H1 (cell line): ENCODE results near the gene NUDT7. TPM values are rescaled to one million over a fixed set of nuclear protein-coding genes. Genes with fewer than 3 reads are reported as not detected.

Experiments
- CTCF ChIA-PET: fragments of 300-600 bp; sonication (Branson Sonifier 250); formaldehyde crosslinking; loops from one replicate; lab custom pipeline; 2021; ENCODE audit not compliant: partially characterized antibody; lab: Charles Lee
- POLR2A ChIA-PET: fragments of 300-600 bp; sonication (Branson Sonifier 250); formaldehyde crosslinking; loops from one replicate; lab custom pipeline; 2021; ENCODE audit warnings: inconsistent platforms; ENCODE audit not compliant: partially characterized antibody; lab: Charles Lee
- DNase-seq, 2 experiments: peaks; one replicate each; pipeline versions ENCODE4 v3.0.0 to v3.0.0-alpha.2; 2010 to 2022; ENCODE audit warnings: low spot score in 2 of 2, low read depth in 1 of 2, mixed read lengths in 1 of 2
- FAIRE-seq: peaks from 2 replicates; lab custom pipeline; 2011; peaks lifted over from hg19 to GRCh38; lab: Jason Lieb, UNC
- H2AFZ ChIP-seq: 2 replicates; pipeline ENCODE4 v1.8.1; 2012; ENCODE audit warnings: low read length, inconsistent platforms
- H2AK5ac ChIP-seq: 2 replicates; pipeline ENCODE4 v1.6.1; 2013; ENCODE audit warnings: low read depth, low read length
- H2BK120ac ChIP-seq: replicated peaks from 2 replicates; pipeline ENCODE3; 2013; ENCODE audit warnings: low read depth, low read length, inconsistent platforms
- H2BK12ac ChIP-seq: 2 replicates; pipeline ENCODE4 v1.6.1; 2013; ENCODE audit warnings: low read depth, low read length
- H2BK15ac ChIP-seq: 2 replicates; pipeline ENCODE4 v1.6.1; 2013; ENCODE audit warnings: low read length
- H2BK20ac ChIP-seq: 2 replicates; pipeline ENCODE4 v1.6.1; 2013; ENCODE audit warnings: low read length
- H2BK5ac ChIP-seq: 2 replicates; pipeline ENCODE4 v1.6.1; 2013; ENCODE audit warnings: low read depth, low read length
- H3K14ac ChIP-seq: 2 replicates; pipeline ENCODE4 v1.6.1; 2013; ENCODE audit warnings: inconsistent platforms; ENCODE audit not compliant: insufficient read length
- H3K18ac ChIP-seq: 2 replicates; pipeline ENCODE4 v1.6.1; 2013; ENCODE audit warnings: low read length; ENCODE audit errors: extremely low read depth
- H3K23ac ChIP-seq: 2 replicates; pipeline ENCODE4 v1.6.1; 2013; ENCODE audit warnings: inconsistent platforms; ENCODE audit not compliant: insufficient read length
- H3K23me2 ChIP-seq: 2 replicates; pipeline ENCODE4 v1.6.1; 2013; ENCODE audit warnings: low read depth, low read length
- H3K27ac ChIP-seq: 2 replicates; pipeline ENCODE4 v1.6.1; 2011; ENCODE audit warnings: low read depth, low read length, inconsistent platforms
- H3K27me3 ChIP-seq, 4 experiments: replicated peaks in 1 of 4; 1 replicate in 1 of 4; 2 replicates in 3 of 4; pipeline versions ENCODE4 v1.6.1 to v1.8.1; 2011 to 2013; ENCODE audit warnings: low read length in 3 of 4, mild to moderate bottlenecking in 3 of 4, inconsistent platforms in 2 of 4, mixed read lengths in 2 of 4, moderate library complexity in 1 of 4; ENCODE audit not compliant: control insufficient read depth in 3 of 4, insufficient read depth in 3 of 4; ENCODE audit errors: extremely low read depth in 1 of 4
- H3K36me3 ChIP-seq, 4 experiments: 2 replicates each; pipeline versions ENCODE4 v1.6.1 to v1.8.1; 2011 to 2013; ENCODE audit warnings: mild to moderate bottlenecking in 4 of 4, low read length in 3 of 4, moderate library complexity in 2 of 4, control low read depth in 1 of 4, inconsistent platforms in 1 of 4; ENCODE audit not compliant: insufficient read depth in 4 of 4, control insufficient read depth in 2 of 4
- H3K4ac ChIP-seq: replicated peaks from 2 replicates; pipeline ENCODE3; 2013; ENCODE audit warnings: low read length, low read depth, mixed read lengths, inconsistent platforms; ENCODE audit not compliant: insufficient read length
- H3K4me1 ChIP-seq, 4 experiments: replicated peaks in 1 of 4; 1 replicate in 1 of 4; 2 replicates in 3 of 4; pipeline versions ENCODE4 v1.6.1 to v1.8.1; 2011 to 2013; ENCODE audit warnings: low read length in 3 of 4, inconsistent platforms in 2 of 4, mixed read lengths in 1 of 4; ENCODE audit not compliant: insufficient read depth in 4 of 4, control insufficient read depth in 3 of 4
- H3K4me2 ChIP-seq, 2 experiments: 2 replicates each; pipeline versions ENCODE4 v1.6.1 to v1.8.1; 2011 to 2013; ENCODE audit warnings: low read depth in 2 of 2, low read length in 2 of 2, control low read depth in 1 of 2, inconsistent platforms in 1 of 2, mild to moderate bottlenecking in 1 of 2; ENCODE audit not compliant: insufficient read depth in 1 of 2
- H3K4me3 ChIP-seq, 4 experiments: fragments of 200-600, 300-600 bp in 1 of 4; sonication (generic), shearing (Covaris generic), sonication (Bioruptor Twin) in 1 of 4; 2 replicates each; pipeline versions ENCODE4 v1.5.1 to v1.8.1; 2011 to 2016; ENCODE audit warnings: low read length in 4 of 4, low read depth in 3 of 4, control low read depth in 2 of 4, inconsistent platforms in 2 of 4, mild to moderate bottlenecking in 2 of 4, mixed read lengths in 1 of 4, moderate library complexity in 1 of 4; ENCODE audit not compliant: insufficient read depth in 2 of 4; ENCODE audit errors: extremely low read depth in 1 of 4
- H3K56ac ChIP-seq: replicated peaks from 2 replicates; pipeline ENCODE3; 2013; ENCODE audit warnings: low read depth, mild to moderate bottlenecking, mixed read lengths, low read length, inconsistent platforms; ENCODE audit not compliant: insufficient read length
- H3K79me1 ChIP-seq: 2 replicates; pipeline ENCODE4 v1.6.1; 2013; ENCODE audit warnings: low read depth, low read length, control low read depth
- H3K79me2 ChIP-seq, 2 experiments: 2 replicates each; pipeline versions ENCODE4 v1.6.1 to v1.8.1; 2012 to 2013; ENCODE audit warnings: low read length in 2 of 2, mild to moderate bottlenecking in 2 of 2, inconsistent platforms in 1 of 2; ENCODE audit not compliant: insufficient read depth in 2 of 2, control insufficient read depth in 1 of 2
- H3K9ac ChIP-seq, 4 experiments: replicated peaks in 1 of 4; 1 replicate in 1 of 4; 2 replicates in 3 of 4; pipeline versions ENCODE4 v1.6.1 to v1.8.1; 2011 to 2013; ENCODE audit warnings: low read depth in 3 of 4, low read length in 3 of 4, control low read depth in 2 of 4, mild to moderate bottlenecking in 2 of 4, moderate library complexity in 2 of 4, inconsistent platforms in 1 of 4; ENCODE audit errors: extremely low read depth in 1 of 4
- H3K9me3 ChIP-seq, 2 experiments: 2 replicates each; pipeline versions ENCODE4 v1.6.1 to v1.8.1; 2012 to 2013; ENCODE audit warnings: mild to moderate bottlenecking in 2 of 2, moderate library complexity in 2 of 2, control low read depth in 1 of 2, inconsistent platforms in 1 of 2, low read depth in 1 of 2, low read length in 1 of 2, mixed read lengths in 1 of 2; ENCODE audit not compliant: insufficient read depth in 2 of 2
- H4K20me1 ChIP-seq, 2 experiments: replicated peaks in 1 of 2; 2 replicates each; pipeline versions ENCODE3 to v1.8.1; 2011 to 2013; ENCODE audit warnings: inconsistent platforms in 2 of 2, low read length in 2 of 2, mild to moderate bottlenecking in 1 of 2; ENCODE audit not compliant: insufficient read depth in 2 of 2, control insufficient read depth in 1 of 2
- H4K5ac ChIP-seq: 2 replicates; pipeline ENCODE4 v1.6.1; 2013; ENCODE audit warnings: low read length, low read depth, mixed read lengths, inconsistent platforms; ENCODE audit not compliant: insufficient read length
- H4K8ac ChIP-seq: 2 replicates; pipeline ENCODE4 v1.8.0; 2013; ENCODE audit warnings: mild to moderate bottlenecking, moderate library complexity, low read length, inconsistent platforms; ENCODE audit not compliant: insufficient read depth; ENCODE audit errors: extremely low read depth
- H4K91ac ChIP-seq: replicated peaks from 2 replicates; pipeline ENCODE3; 2013; ENCODE audit warnings: low read length, mixed read lengths, inconsistent platforms; ENCODE audit not compliant: insufficient read length
- ASH2L ChIP-seq: fragments of 200-600, 300-600 bp; sonication (generic); IDR thresholded peaks from one replicate; pipeline ENCODE4 v1.7.1; 2017; ENCODE audit warnings: low read length
- BACH1 ChIP-seq: IDR thresholded peaks from 2 replicates; pipeline ENCODE4 v1.6.1; 2012; ENCODE audit warnings: low read length, improper control_type of control experiment
- CEBPB ChIP-seq: IDR thresholded peaks from 2 replicates; pipeline ENCODE4 v1.6.1; 2012; ENCODE audit warnings: low read depth, low read length
- CTBP2 ChIP-seq: IDR thresholded peaks from 2 replicates; pipeline ENCODE4 v1.7.0; 2011; ENCODE audit warnings: borderline replicate concordance, mild to moderate bottlenecking, moderate library complexity, mixed read lengths, low read length; ENCODE audit not compliant: insufficient read depth, insufficient read length
- EZH2 ChIP-seq: fragments of 200-600 bp; sonication (generic); IDR thresholded peaks from 2 replicates; pipeline ENCODE4 v1.7.1; 2012; ENCODE audit warnings: low read depth, mild to moderate bottlenecking, moderate library complexity, low read length, inconsistent platforms; ENCODE audit not compliant: severe bottlenecking
- FOSL1 ChIP-seq: IDR thresholded peaks from 2 replicates; pipeline ENCODE4 v1.6.1; 2011; ENCODE audit warnings: mild to moderate bottlenecking, low read depth, low read length, moderate library complexity; ENCODE audit not compliant: insufficient read depth
- GABPA ChIP-seq: IDR thresholded peaks from 2 replicates; pipeline ENCODE4 v1.6.1; 2011; ENCODE audit warnings: mild to moderate bottlenecking, low read length, moderate library complexity, borderline replicate concordance; ENCODE audit not compliant: insufficient read depth
- KDM5A ChIP-seq: fragments of 200-600 bp; IDR thresholded peaks from 2 replicates; pipeline ENCODE4 v1.7.1; 2012; ENCODE audit warnings: mild to moderate bottlenecking, low read length, inconsistent platforms, mixed read lengths
- POLR2A ChIP-seq, 2 experiments: IDR thresholded peaks; 1 replicate in 1 of 2; 2 replicates in 1 of 2; pipeline ENCODE4 v1.6.1; 2011; ENCODE audit warnings: low read depth in 2 of 2, low read length in 2 of 2, mild to moderate bottlenecking in 2 of 2; ENCODE audit errors: control extremely low read depth in 1 of 2
- RFX5 ChIP-seq: IDR thresholded peaks from 2 replicates; pipeline ENCODE4 v1.6.1; 2011; ENCODE audit warnings: low read depth, low read length, improper control_type of control experiment, borderline replicate concordance
- SP4 ChIP-seq: IDR thresholded peaks from 2 replicates; pipeline ENCODE4 v1.6.1; 2012; ENCODE audit warnings: low read length, inconsistent platforms
- SUZ12 ChIP-seq: fragments of 200-600 bp; sonication (generic); IDR thresholded peaks from 2 replicates; pipeline ENCODE4 v1.6.1; 2012; ENCODE audit warnings: mild to moderate bottlenecking, inconsistent platforms, low read length, moderate library complexity, mixed read lengths
- YY1 ChIP-seq: IDR thresholded peaks from 2 replicates; pipeline ENCODE4 v1.6.1; 2011; ENCODE audit warnings: low read depth, mild to moderate bottlenecking, low read length
- WGBS, 2 experiments: shearing (Covaris generic) in 1 of 2; methylation state at CpG; one replicate each; pipeline versions ENCODE4 v1.1.6 to v1.1.7; 2013 to 2015; ENCODE audit warnings: low lambda C conversion rate in 2 of 2, mixed read lengths in 2 of 2, inconsistent platforms in 1 of 2, low coverage in 1 of 2, missing lambda C conversion rate in 1 of 2; ENCODE audit not compliant: insufficient replicate concordance in 2 of 2, insufficient coverage in 1 of 2, insufficient read length in 1 of 2; ENCODE audit errors: extremely low coverage in 1 of 2, missing lambda C conversion rate in 1 of 2; 5-methylcytosine and 5-hydroxymethylcytosine counted together
- polyA plus RNA-seq, 7 experiments: library from polyadenylated mRNA; depleted of rRNA in 3 of 7; stranded (reverse) in 5 of 7; unstranded in 2 of 7; fragments of >200 nt in 5 of 7; fragments of 200-250 nt in 2 of 7; gene quantifications; 1 replicate in 5 of 7; 2 replicates in 1 of 7; 4 replicates in 1 of 7; pipeline versions ENCODE4 v1.2.1 to v1.2.3, GENCODE V29; 2011 to 2013; ENCODE audit warnings: missing spikeins in 2 of 7, mixed read lengths in 2 of 7
- total RNA-seq: library from RNA; stranded (reverse); fragmentation: NEBNext Ultra II Directional; extraction: Animal tissue kit (Norgen Biotek cat#: 25700); gene quantifications from 2 replicates; pipeline ENCODE4 v1.2.1, GENCODE V29; 2021
- TF ChIP-seq, protein P1 (sequence below): IDR thresholded peaks from 2 replicates; pipeline ENCODE4 v1.6.1; 2011; ENCODE audit warnings: low read depth, mild to moderate bottlenecking, low read length; ENCODE audit not compliant: insufficient read depth

The NUDT7 gene
- total and polyA plus RNA-seq, 2 of the 8 experiments (the other 6 are each of a cell fraction or from before 2014, with no cell fraction given): 8.8 to 19.7 TPM

- H2BK15ac ChIP-seq: no peak overlapping the region
- no peak overlapping the region for H2BK20ac ChIP-seq
- no peak overlapping the region for H2BK120ac ChIP-seq
- no peaks in the 10 kb centered on the region for H3K79me2 ChIP-seq
- H4K8ac ChIP-seq: no peak overlapping the region
- H2AK5ac ChIP-seq: no peak overlapping the region
- ChIA-PET CTCF (interaction anchor here (0.9 to 1.0 kb wide), 2 partner anchors 9 to 18 kb away, joined by 3 read pairs; no protein-coding TSS in a partner anchor), POLR2A (no interaction called here)
- H3K56ac ChIP-seq: no peak overlapping the region
- no peak overlapping the region for H2AFZ ChIP-seq
- H3K9me3 ChIP-seq: no peaks in the 10 kb centered on the region
- H2BK5ac ChIP-seq: no peak overlapping the region
- H3K14ac ChIP-seq: no peak overlapping the region
- H4K20me1 ChIP-seq: no peaks in the 10 kb centered on the region
- H3K9ac ChIP-seq: no peak overlapping the region
- H4K91ac ChIP-seq: no peak overlapping the region
- H3K36me3 ChIP-seq: no peaks in the 10 kb centered on the region
- no peaks in the 10 kb centered on the region for H3K79me1 ChIP-seq
- FAIRE-seq (no peak), DNase-seq (no peak)
- H3K23ac ChIP-seq: no peak overlapping the region
- H2BK12ac ChIP-seq: no peak overlapping the region
- TF ChIP-seq EZH2: no peak
- no peak for TF ChIP-seq ASH2L
- no peak for TF ChIP-seq CEBPB
- no peak for TF ChIP-seq CTBP2
- no peak for TF ChIP-seq FOSL1
- no peak for TF ChIP-seq YY1
- TF ChIP-seq BACH1: no peak
- no peak for TF ChIP-seq SUZ12
- TF ChIP-seq SP4: no peak
- no peak for TF ChIP-seq RFX5
- TF ChIP-seq, protein P1, sequence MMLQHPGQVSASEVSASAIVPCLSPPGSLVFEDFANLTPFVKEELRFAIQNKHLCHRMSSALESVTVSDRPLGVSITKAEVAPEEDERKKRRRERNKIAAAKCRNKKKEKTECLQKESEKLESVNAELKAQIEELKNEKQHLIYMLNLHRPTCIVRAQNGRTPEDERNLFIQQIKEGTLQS: no peak
- no peak for TF ChIP-seq GABPA
- no peak for TF ChIP-seq KDM5A
- TF ChIP-seq POLR2A (IDR thresholded peaks at IDR 0.05; ENCODE audit: control extremely low read depth in 1 of 2, low read depth in 2 of 2, low read length in 2 of 2): no peak
- WGBS, 2 experiments: 90% methylated on average over 4 of the region's 4 CpGs; no CpG with 5 or more reads in 1 of the 2 experiments
- no peak overlapping the region for H3K4me3 ChIP-seq
- H3K18ac ChIP-seq: no peak overlapping the region
- no peak overlapping the region for H3K4me2 ChIP-seq
- no peak overlapping the region for H4K5ac ChIP-seq
- 0 out of 7 replicates have a peak, but pooled peaks cover 0 to 1% (median 0%) of the 10 kb centered on the region in 4 experiments for H3K27me3 ChIP-seq
- no peaks in the 10 kb centered on the region for H3K4me1 ChIP-seq
- no peak overlapping the region for H3K27ac ChIP-seq
- no peak overlapping the region for H3K4ac ChIP-seq
- no peaks in the 10 kb centered on the region for H3K23me2 ChIP-seq
These were observed 38.2 kb upstream of the NUDT7 start for GRCh38 chr16:77684181-77684526.
